PC-3 (cell line): ENCODE results near the gene CFAP53. TPM values are rescaled to one million over a fixed set of nuclear protein-coding genes. Genes with fewer than 3 reads are reported as not detected.

ENCODE experiments used
- ATAC-seq: fragments of 200-7000 bp; cut with Tn5 transposase; 2 replicates; pipeline ENCODE4 v1.9.1; 2020; ENCODE audit warnings: mild to moderate bottlenecking, moderate library complexity
- BruUV-seq: library from RNA; stranded (reverse); fragments of 400-500 nt; replicated peaks from 2 replicates; lab custom pipeline; 2021; lab: Mats Ljungman, UMichigan
- CTCF ChIA-PET: fragments of 300-600 bp; sonication (Branson Sonifier 250); formaldehyde crosslinking; loops from one replicate; lab custom pipeline; 2022; ENCODE audit warnings: antibody characterized with exemption; lab: Charles Lee
- POLR2A ChIA-PET: fragments of 300-600 bp; sonication (Branson Sonifier 250); formaldehyde crosslinking; loops from one replicate; lab custom pipeline; 2022; ENCODE audit warnings: antibody characterized with exemption; ENCODE audit not compliant: unreplicated experiment; lab: Charles Lee
- DNase-seq: peaks from one replicate; pipeline ENCODE4 v3.0.0-alpha.2; 2015
- H2AFZ ChIP-seq: fragments of 300-600 bp; sonication (generic); 2 replicates; pipeline ENCODE4 v1.6.0; 2016; ENCODE audit warnings: antibody characterized with exemption, low read length
- H3F3A ChIP-seq: fragments of 300-600 bp; sonication (generic); one replicate; pipeline ENCODE4 v1.6.0; 2017; ENCODE audit warnings: antibody characterized with exemption, low read length, control low read depth, mild to moderate bottlenecking; ENCODE audit not compliant: unreplicated experiment
- H3K27ac ChIP-seq: fragments of 300-600 bp; sonication (generic); 2 replicates; pipeline ENCODE4 v1.5.1; 2016; ENCODE audit warnings: mild to moderate bottlenecking, low read length
- H3K27me3 ChIP-seq: fragments of 300-600 bp; sonication (generic); 2 replicates; pipeline ENCODE4 v1.6.1; 2016; ENCODE audit warnings: low read length, mixed read lengths
- H3K36me3 ChIP-seq: fragments of 300-600 bp; sonication (generic); 2 replicates; pipeline ENCODE4 v1.6.1; 2016; ENCODE audit warnings: low read depth, mixed run types, low read length, mixed read lengths
- H3K4me1 ChIP-seq: fragments of 300-600 bp; sonication (generic); 2 replicates; pipeline ENCODE4 v1.5.1; 2016; ENCODE audit warnings: low read length; ENCODE audit not compliant: insufficient read depth
- H3K4me2 ChIP-seq: fragments of 300-600 bp; sonication (generic); 2 replicates; pipeline ENCODE4 v1.6.0; 2016; ENCODE audit warnings: low read length
- H3K4me3 ChIP-seq: fragments of 300-600 bp; sonication (generic); 2 replicates; pipeline ENCODE4 v1.5.1; 2016; ENCODE audit warnings: mild to moderate bottlenecking, low read length, mixed read lengths
- H3K79me2 ChIP-seq: fragments of 300-600 bp; sonication (generic); 2 replicates; pipeline ENCODE4 v1.6.1; 2017; ENCODE audit warnings: low read length, mixed read lengths
- H3K9ac ChIP-seq: fragments of 300-600 bp; sonication (generic); 2 replicates; pipeline ENCODE4 v1.6.0; 2016; ENCODE audit warnings: mild to moderate bottlenecking, low read length
- H3K9me2 ChIP-seq: fragments of 300-600 bp; sonication (generic); replicated peaks from 2 replicates; pipeline ENCODE4 v1.6.1; 2016; ENCODE audit warnings: mixed run types, low read length, mixed read lengths
- H3K9me3 ChIP-seq: fragments of 300-600 bp; sonication (generic); 2 replicates; pipeline ENCODE4 v1.6.1; 2016; ENCODE audit warnings: low read length, mixed read lengths
- H4K20me1 ChIP-seq: fragments of 300-600 bp; sonication (generic); 2 replicates; pipeline ENCODE4 v1.6.1; 2016; ENCODE audit warnings: low read length, mixed read lengths
- EZH2 ChIP-seq: fragments of 300-600 bp; sonication (generic); IDR thresholded peaks from one replicate; pipeline ENCODE4 v1.6.1; 2017; ENCODE audit warnings: antibody characterized with exemption, mild to moderate bottlenecking, low read length; ENCODE audit not compliant: unreplicated experiment
- EZH2phosphoT487 ChIP-seq: fragments of 300-600 bp; sonication (generic); IDR thresholded peaks from 2 replicates; pipeline ENCODE4 v1.6.1; 2018; ENCODE audit warnings: mild to moderate bottlenecking, antibody characterized with exemption, low read length, borderline replicate concordance
- intact Hi-C: fragments of 100-400 bp; cut with micrococcal nuclease; formaldehyde crosslinking; loops from 2 replicates; pipeline ENCODE4 v1.9.0; 2023
- total RNA-seq: library from RNA; depleted of rRNA; stranded (reverse); fragments of >200 nt; gene quantifications from 2 replicates; pipeline ENCODE4 v1.2.3, GENCODE V29; 2014
- TF ChIP-seq, protein P1 (sequence below): fragments of 300-600 bp; sonication (generic); conservative IDR thresholded peaks from 2 replicates; pipeline ENCODE4 v1.5.1; 2017; ENCODE audit warnings: antibody characterized with exemption, low read depth, mild to moderate bottlenecking, low read length

The CFAP53 gene
- total RNA-seq, 1 experiment from 2014 or later: not detected

GRCh38 chr18:50218432-50219197 is 47.7 kb downstream of the CFAP53 start:
- ChIA-PET POLR2A (interaction anchor here (0.6 kb wide), 1 partner anchor 102 kb away, joined by 13 read pairs; no protein-coding TSS in a partner anchor), CTCF (interaction anchor here (0.6 to 1.2 kb wide), 4 partner anchors 112 to 691 kb away, joined by 3 to 8 read pairs (median 4); no protein-coding TSS in a partner anchor)
- Histone ChIP-seq H3K27me3 (no peaks in the 10 kb centered on the region), H3K9me2 (no peaks in the 10 kb centered on the region), H3K27ac (no peak overlapping the region), H3K4me1 (no peaks in the 10 kb centered on the region), H4K20me1 (no peaks in the 10 kb centered on the region), H3K4me2 (no peak overlapping the region), H3K79me2 (no peaks in the 10 kb centered on the region), H3K36me3 (no peaks in the 10 kb centered on the region), H3F3A (no peaks in the 10 kb centered on the region), H2AFZ (no peak overlapping the region), H3K4me3 (no peak overlapping the region), H3K9me3 (no peaks in the 10 kb centered on the region), H3K9ac (no peak overlapping the region)
- TF ChIP-seq, protein P1, sequence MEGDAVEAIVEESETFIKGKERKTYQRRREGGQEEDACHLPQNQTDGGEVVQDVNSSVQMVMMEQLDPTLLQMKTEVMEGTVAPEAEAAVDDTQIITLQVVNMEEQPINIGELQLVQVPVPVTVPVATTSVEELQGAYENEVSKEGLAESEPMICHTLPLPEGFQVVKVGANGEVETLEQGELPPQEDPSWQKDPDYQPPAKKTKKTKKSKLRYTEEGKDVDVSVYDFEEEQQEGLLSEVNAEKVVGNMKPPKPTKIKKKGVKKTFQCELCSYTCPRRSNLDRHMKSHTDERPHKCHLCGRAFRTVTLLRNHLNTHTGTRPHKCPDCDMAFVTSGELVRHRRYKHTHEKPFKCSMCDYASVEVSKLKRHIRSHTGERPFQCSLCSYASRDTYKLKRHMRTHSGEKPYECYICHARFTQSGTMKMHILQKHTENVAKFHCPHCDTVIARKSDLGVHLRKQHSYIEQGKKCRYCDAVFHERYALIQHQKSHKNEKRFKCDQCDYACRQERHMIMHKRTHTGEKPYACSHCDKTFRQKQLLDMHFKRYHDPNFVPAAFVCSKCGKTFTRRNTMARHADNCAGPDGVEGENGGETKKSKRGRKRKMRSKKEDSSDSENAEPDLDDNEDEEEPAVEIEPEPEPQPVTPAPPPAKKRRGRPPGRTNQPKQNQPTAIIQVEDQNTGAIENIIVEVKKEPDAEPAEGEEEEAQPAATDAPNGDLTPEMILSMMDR: peak; percentile 50; the same call in 1 of the 2 replicates
- TF ChIP-seq EZH2 (no peak), EZH2phosphoT487 (no peak)
- intact Hi-C loops: loop anchor here (1.0 to 5.0 kb wide), 2 partner anchors 139 to 209 kb away; no protein-coding TSS in a partner anchor
- ATAC-seq: peak; percentile 51; the same call in 1 of the 2 replicates
- no TSS peak for BruUV-seq
- DNase-seq: peak; percentile 11

- Histone ChIP-seq H3K4me1 (no peaks in the 10 kb centered on the region), H4K20me1 (no peaks in the 10 kb centered on the region), H3K9me3 (no peaks in the 10 kb centered on the region), H3K27ac (no peak overlapping the region), H3K36me3 (no peaks in the 10 kb centered on the region), H3K79me2 (no peaks in the 10 kb centered on the region), H3K9me2 (no peaks in the 10 kb centered on the region), H2AFZ (no peak overlapping the region), H3K4me3 (no peak overlapping the region), H3F3A (no peaks in the 10 kb centered on the region), H3K27me3 (no peaks in the 10 kb centered on the region), H3K4me2 (no peak overlapping the region), H3K9ac (no peak overlapping the region)
- POLR2A ChIA-PET: no interaction called here
- CTCF ChIA-PET: no interaction called here
- intact Hi-C loops: no loop called here
- DNase-seq: no peak
- TF ChIP-seq EZH2: no peak
- TF ChIP-seq, protein P1: no peak
- no peak for TF ChIP-seq EZH2phosphoT487
- BruUV-seq: no TSS peak
- ATAC-seq: no peak
These were observed 57.0 kb downstream of the CFAP53 start for GRCh38 chr18:50209311-50209710.

DNA sequence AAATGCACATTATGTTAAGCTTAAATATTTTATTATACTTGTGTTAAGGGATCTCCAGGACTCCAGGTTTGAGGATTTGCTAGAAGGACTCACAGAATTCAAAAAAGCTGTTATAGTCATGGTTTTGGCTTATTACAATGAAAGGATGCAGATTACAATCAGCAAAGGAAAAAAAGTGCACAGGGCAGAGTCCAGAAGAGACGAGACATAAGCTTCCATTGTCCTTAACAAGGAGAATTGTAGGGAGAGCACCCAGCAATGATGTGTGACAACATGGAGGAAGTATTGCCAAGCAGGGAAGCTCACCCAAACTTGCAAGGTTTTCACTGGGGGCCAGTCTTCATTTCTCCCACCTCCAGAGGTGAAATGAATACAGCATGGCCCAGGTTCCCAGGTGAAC is 58.6 kb downstream of the CFAP53 start:
- Histone ChIP-seq H2AFZ (no peak overlapping the region), H3K9me3 (no peaks in the 10 kb centered on the region), H3K27me3 (no peaks in the 10 kb centered on the region), H3K79me2 (no peaks in the 10 kb centered on the region), H3K4me3 (no peak overlapping the region), H3K36me3 (no peaks in the 10 kb centered on the region), H3K9me2 (no peaks in the 10 kb centered on the region), H3K4me2 (no peak overlapping the region), H3K4me1 (no peaks in the 10 kb centered on the region), H3F3A (no peaks in the 10 kb centered on the region), H3K9ac (no peak overlapping the region), H4K20me1 (no peaks in the 10 kb centered on the region), H3K27ac (no peak overlapping the region)
- CTCF ChIA-PET: interaction anchor here (0.7 kb wide), 1 partner anchor 193 kb away, joined by 3 read pairs; no protein-coding TSS in a partner anchor
- intact Hi-C loops: no loop called here
- POLR2A ChIA-PET: no interaction called here
- no peak for DNase-seq
- ATAC-seq: no peak
- no TSS peak for BruUV-seq
- TF ChIP-seq EZH2 (no peak), EZH2phosphoT487 (no peak)
- TF ChIP-seq, protein P1: no peak
